Breast epithelium (tissue), 3 donors: ENCODE data around the gene PPP5C.

Experiments used
- POLR2AphosphoS5 ChIP-seq, 3 donors: sonication (generic); formaldehyde crosslinking; IDR thresholded peaks; one replicate each; pipeline ENCODE4 v1.6.1; 2017; ENCODE audit warnings: antibody characterized with exemption in 3 of 3
- TF ChIP-seq, protein P1 (sequence below), 3 donors: fragments of 450-650 bp; IDR thresholded peaks; one replicate each; pipeline ENCODE4 v1.5.1; 2016 to 2017; ENCODE audit warnings: antibody characterized with exemption in 3 of 3, mild to moderate bottlenecking in 3 of 3, moderate library complexity in 3 of 3

DNA sequence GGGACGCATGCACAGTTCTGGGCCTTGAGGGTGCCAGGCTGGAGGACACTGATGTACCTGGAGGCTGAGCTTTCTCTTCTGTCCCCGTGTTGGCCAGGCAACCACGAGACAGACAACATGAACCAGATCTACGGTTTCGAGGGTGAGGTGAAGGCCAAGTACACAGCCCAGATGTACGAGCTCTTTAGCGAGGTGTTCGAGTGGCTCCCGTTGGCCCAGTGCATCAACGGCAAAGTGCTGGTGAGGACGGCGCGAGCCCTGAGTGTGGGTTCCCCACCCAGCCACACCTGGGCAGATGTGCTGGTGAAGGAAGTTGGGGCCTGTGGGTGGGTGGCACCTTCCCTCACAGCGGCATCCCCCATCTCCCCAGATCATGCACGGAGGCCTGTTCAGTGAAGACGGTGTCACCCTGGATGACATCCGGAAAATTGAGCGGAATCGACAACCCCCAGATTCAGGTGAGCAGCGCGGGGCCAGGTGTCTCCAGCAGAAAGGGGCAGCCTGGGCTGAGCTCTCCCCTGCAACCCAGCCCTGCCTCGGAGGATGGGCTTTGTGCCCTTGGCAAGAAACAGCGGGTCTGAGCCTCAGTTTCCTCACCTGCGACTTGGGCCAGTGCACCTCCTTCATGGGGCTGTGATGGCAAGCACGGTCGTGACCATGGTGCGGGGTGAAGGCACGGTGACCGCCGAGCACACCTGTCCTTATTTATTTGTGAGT is 40.3 kb downstream of the PPP5C start:
- no peak for TF ChIP-seq POLR2AphosphoS5 (IDR thresholded peaks at IDR 0.05)
- TF ChIP-seq, protein P1, sequence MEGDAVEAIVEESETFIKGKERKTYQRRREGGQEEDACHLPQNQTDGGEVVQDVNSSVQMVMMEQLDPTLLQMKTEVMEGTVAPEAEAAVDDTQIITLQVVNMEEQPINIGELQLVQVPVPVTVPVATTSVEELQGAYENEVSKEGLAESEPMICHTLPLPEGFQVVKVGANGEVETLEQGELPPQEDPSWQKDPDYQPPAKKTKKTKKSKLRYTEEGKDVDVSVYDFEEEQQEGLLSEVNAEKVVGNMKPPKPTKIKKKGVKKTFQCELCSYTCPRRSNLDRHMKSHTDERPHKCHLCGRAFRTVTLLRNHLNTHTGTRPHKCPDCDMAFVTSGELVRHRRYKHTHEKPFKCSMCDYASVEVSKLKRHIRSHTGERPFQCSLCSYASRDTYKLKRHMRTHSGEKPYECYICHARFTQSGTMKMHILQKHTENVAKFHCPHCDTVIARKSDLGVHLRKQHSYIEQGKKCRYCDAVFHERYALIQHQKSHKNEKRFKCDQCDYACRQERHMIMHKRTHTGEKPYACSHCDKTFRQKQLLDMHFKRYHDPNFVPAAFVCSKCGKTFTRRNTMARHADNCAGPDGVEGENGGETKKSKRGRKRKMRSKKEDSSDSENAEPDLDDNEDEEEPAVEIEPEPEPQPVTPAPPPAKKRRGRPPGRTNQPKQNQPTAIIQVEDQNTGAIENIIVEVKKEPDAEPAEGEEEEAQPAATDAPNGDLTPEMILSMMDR (IDR thresholded peaks at IDR 0.05): no peak
